ENCODE data around the gene HMG20B.

DNA sequence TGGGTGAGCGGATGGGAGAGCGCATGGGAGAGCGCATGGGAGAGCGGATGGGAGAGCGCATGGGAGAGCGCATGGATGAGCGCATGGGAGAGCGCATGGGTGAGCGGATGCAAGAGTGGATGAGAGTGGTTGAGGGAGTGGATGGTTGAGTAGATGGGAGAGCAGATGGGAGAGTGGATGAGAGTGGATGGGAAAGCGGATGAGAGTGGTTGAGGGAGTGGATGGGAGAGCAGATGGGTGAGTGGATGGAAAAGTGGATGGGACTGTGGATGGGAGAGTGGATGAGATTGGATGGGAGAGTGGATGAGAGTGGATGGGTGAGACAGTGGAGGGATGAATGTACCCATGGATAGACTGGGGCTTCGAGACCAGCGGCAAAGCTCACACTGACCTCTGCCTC lies 42.4 kb upstream of the HMG20B start:
- TF ChIP-seq, protein P1, sequence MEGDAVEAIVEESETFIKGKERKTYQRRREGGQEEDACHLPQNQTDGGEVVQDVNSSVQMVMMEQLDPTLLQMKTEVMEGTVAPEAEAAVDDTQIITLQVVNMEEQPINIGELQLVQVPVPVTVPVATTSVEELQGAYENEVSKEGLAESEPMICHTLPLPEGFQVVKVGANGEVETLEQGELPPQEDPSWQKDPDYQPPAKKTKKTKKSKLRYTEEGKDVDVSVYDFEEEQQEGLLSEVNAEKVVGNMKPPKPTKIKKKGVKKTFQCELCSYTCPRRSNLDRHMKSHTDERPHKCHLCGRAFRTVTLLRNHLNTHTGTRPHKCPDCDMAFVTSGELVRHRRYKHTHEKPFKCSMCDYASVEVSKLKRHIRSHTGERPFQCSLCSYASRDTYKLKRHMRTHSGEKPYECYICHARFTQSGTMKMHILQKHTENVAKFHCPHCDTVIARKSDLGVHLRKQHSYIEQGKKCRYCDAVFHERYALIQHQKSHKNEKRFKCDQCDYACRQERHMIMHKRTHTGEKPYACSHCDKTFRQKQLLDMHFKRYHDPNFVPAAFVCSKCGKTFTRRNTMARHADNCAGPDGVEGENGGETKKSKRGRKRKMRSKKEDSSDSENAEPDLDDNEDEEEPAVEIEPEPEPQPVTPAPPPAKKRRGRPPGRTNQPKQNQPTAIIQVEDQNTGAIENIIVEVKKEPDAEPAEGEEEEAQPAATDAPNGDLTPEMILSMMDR (IDR thresholded peaks at IDR 0.05 in 4 of 5, conservative IDR thresholded peaks at IDR 0.05 in 1 of 5): no peak
- no peak for TF ChIP-seq POLR2A (IDR thresholded peaks at IDR 0.05)
